SK-N-SH (cell line): ENCODE measurements around the gene HHAT. TPM values are rescaled to one million over a fixed set of nuclear protein-coding genes. Genes with fewer than 3 reads are reported as not detected.

Source experiments
- CTCF ChIA-PET: fragments of 300-600, 350-600 bp; formaldehyde crosslinking; extraction: SDS; loops from one replicate; lab custom pipeline; 2021; lab: Yijun Ruan, JAX
- POLR2A ChIA-PET: fragments of 350-600 bp; sonication (Branson Sonifier 250); formaldehyde crosslinking; extraction: SDS; loops from one replicate; lab custom pipeline; 2020; ENCODE audit warnings: antibody characterized with exemption, inconsistent platforms; lab: Yijun Ruan, JAX
- DNase-seq: peaks from one replicate; pipeline ENCODE4 v3.0.0; 2012
- H2AFZ ChIP-seq: fragments of 200-600 bp; sonication (generic); 2 replicates; pipeline ENCODE4 v1.8.1; 2016; ENCODE audit warnings: antibody characterized with exemption, mild to moderate bottlenecking, low read depth
- H3F3A ChIP-seq: fragments of 200-600 bp; sonication (generic); replicated peaks from 2 replicates; pipeline ENCODE3; 2016; ENCODE audit warnings: antibody characterized with exemption, mild to moderate bottlenecking; ENCODE audit not compliant: insufficient read depth
- H3K27ac ChIP-seq, 2 experiments: fragments of 200-500 bp in 1 of 2; fragments of 200-600 bp in 1 of 2; sonication (Bioruptor generic) in 1 of 2; sonication (generic), shearing (Covaris generic) in 1 of 2; 2 replicates each; pipeline versions ENCODE4 v1.5.1 to v1.6.1; 2014 to 2016; ENCODE audit warnings: low read depth in 2 of 2, inconsistent platforms in 1 of 2, low read length in 1 of 2, mild to moderate bottlenecking in 1 of 2, mixed read lengths in 1 of 2
- H3K27me3 ChIP-seq: fragments of 200-600 bp; sonication (generic), shearing (Covaris generic); 2 replicates; pipeline ENCODE4 v1.6.1; 2016; ENCODE audit warnings: mixed run types; ENCODE audit not compliant: insufficient read depth
- H3K36me3 ChIP-seq, 2 experiments: fragments of 200-500 bp in 1 of 2; fragments of 200-600 bp in 1 of 2; sonication (Bioruptor generic) in 1 of 2; sonication (generic) in 1 of 2; replicated peaks in 1 of 2; 2 replicates each; pipeline versions ENCODE3 to v1.5.1; 2014 to 2016; ENCODE audit warnings: low read length in 1 of 2, mild to moderate bottlenecking in 1 of 2; ENCODE audit not compliant: insufficient read depth in 2 of 2, control insufficient read depth in 1 of 2
- H3K4me1 ChIP-seq, 2 experiments: fragments of 200-500 bp in 1 of 2; fragments of 200-600 bp in 1 of 2; sonication (Bioruptor generic) in 1 of 2; sonication (generic), shearing (Covaris generic) in 1 of 2; 2 replicates each; pipeline versions ENCODE4 v1.5.1 to v1.6.1; 2014 to 2016; ENCODE audit warnings: low read depth in 1 of 2, low read length in 1 of 2, mixed run types in 1 of 2; ENCODE audit not compliant: insufficient read depth in 2 of 2, control insufficient read depth in 1 of 2
- H3K4me2 ChIP-seq: fragments of 200-600 bp; sonication (generic), shearing (Covaris generic); 2 replicates; pipeline ENCODE4 v1.6.1; 2017; ENCODE audit warnings: mixed run types
- H3K4me3 ChIP-seq, 2 experiments: fragments of 200-500 bp in 1 of 2; fragments of 200-600 bp in 1 of 2; sonication (Bioruptor generic) in 1 of 2; sonication (generic), shearing (Covaris generic) in 1 of 2; 2 replicates each; pipeline versions ENCODE4 v1.5.1 to v1.8.1; 2014 to 2016; ENCODE audit warnings: low read depth in 2 of 2, inconsistent platforms in 1 of 2, low read length in 1 of 2, mild to moderate bottlenecking in 1 of 2, mixed read lengths in 1 of 2, moderate library complexity in 1 of 2
- H3K79me2 ChIP-seq: fragments of 200-600 bp; sonication (generic); 2 replicates; pipeline ENCODE4 v1.8.1; 2017; ENCODE audit warnings: mild to moderate bottlenecking; ENCODE audit not compliant: insufficient read depth
- H3K9ac ChIP-seq: fragments of 200-600 bp; sonication (generic); 2 replicates; pipeline ENCODE4 v1.6.1; 2017; ENCODE audit warnings: mixed run types
- H3K9me2 ChIP-seq: fragments of 200-600 bp; sonication (generic); 2 replicates; pipeline ENCODE4 v1.6.1; 2017; ENCODE audit warnings: mixed run types
- H3K9me3 ChIP-seq: fragments of 200-600 bp; sonication (generic); 2 replicates; pipeline ENCODE4 v1.6.1; 2017; ENCODE audit warnings: mixed run types, mild to moderate bottlenecking, moderate library complexity
- H4K20me1 ChIP-seq: fragments of 200-600 bp; sonication (generic); 2 replicates; pipeline ENCODE4 v1.6.1; 2017; ENCODE audit warnings: mild to moderate bottlenecking, mixed run types; ENCODE audit not compliant: insufficient read depth
- CHD2 ChIP-seq: fragments of 150-350 bp; IDR thresholded peaks from 2 replicates; pipeline ENCODE4 v1.6.1; 2018; ENCODE audit warnings: low read length; ENCODE audit not compliant: partially characterized antibody
- ELF1 ChIP-seq: IDR thresholded peaks from 2 replicates; pipeline ENCODE4 v1.4.0; 2012
- EZH2phosphoT487 ChIP-seq: fragments of 200-600 bp; sonication (generic); IDR thresholded peaks from 2 replicates; pipeline ENCODE4 v1.6.1; 2017; ENCODE audit warnings: low read depth, mixed run types, mild to moderate bottlenecking, antibody characterized with exemption, moderate library complexity, borderline replicate concordance
- GATA2 ChIP-seq: sonication (generic); formaldehyde crosslinking; IDR thresholded peaks from 2 replicates; pipeline ENCODE4 v1.5.0; 2020; ENCODE audit warnings: mild to moderate bottlenecking, missing genetic modification reagents
- MEF2A ChIP-seq: IDR thresholded peaks from 2 replicates; pipeline ENCODE4 v1.4.0; 2012; ENCODE audit warnings: low read depth, borderline replicate concordance
- NRF1 ChIP-seq: IDR thresholded peaks from 2 replicates; pipeline ENCODE4 v1.6.1; 2012; ENCODE audit warnings: low read depth, mild to moderate bottlenecking, low read length
- POLR2AphosphoS5 ChIP-seq: IDR thresholded peaks from 2 replicates; pipeline ENCODE4 v1.6.1; 2012; ENCODE audit warnings: low read depth, low read length
- RCOR1 ChIP-seq: fragments of 150-350 bp; IDR thresholded peaks from 2 replicates; pipeline ENCODE4 v1.6.1; 2017; ENCODE audit warnings: antibody characterized with exemption, low read length
- RFX5 ChIP-seq: IDR thresholded peaks from 2 replicates; pipeline ENCODE4 v1.6.1; 2012; ENCODE audit warnings: mild to moderate bottlenecking, improper control_type of control experiment, low read length
- RXRA ChIP-seq: IDR thresholded peaks from 2 replicates; pipeline ENCODE4 v1.4.0; 2012; ENCODE audit warnings: low read depth, mild to moderate bottlenecking, borderline replicate concordance
- SIN3A ChIP-seq: IDR thresholded peaks from 2 replicates; pipeline ENCODE4 v1.6.1; 2012; ENCODE audit warnings: low read depth, mild to moderate bottlenecking, low read length, moderate library complexity, borderline replicate concordance
- SMC3 ChIP-seq: IDR thresholded peaks from 2 replicates; pipeline ENCODE4 v1.6.1; 2012; ENCODE audit warnings: low read depth, low read length, improper control_type of control experiment
- TEAD4 ChIP-seq: IDR thresholded peaks from 2 replicates; pipeline ENCODE4 v1.4.0; 2012; ENCODE audit warnings: mild to moderate bottlenecking, borderline replicate concordance; ENCODE audit not compliant: insufficient read depth
- WGBS: methylation state at CpG from one replicate; pipeline ENCODE4 v1.1.6; 2017; ENCODE audit warnings: low lambda C conversion rate; 5-methylcytosine and 5-hydroxymethylcytosine counted together
- polyA plus RNA-seq, 3 experiments: library from polyadenylated mRNA; depleted of rRNA; stranded (reverse); fragments of >200 nt; gene quantifications; 2 replicates each; pipeline ENCODE4 v1.2.3, GENCODE V29; 2012
- TF ChIP-seq, protein P1 (sequence below): IDR thresholded peaks from 2 replicates; pipeline ENCODE4 v1.6.1; 2012; ENCODE audit warnings: mild to moderate bottlenecking, low read depth, low read length, moderate library complexity
- TF ChIP-seq, protein P2 (sequence below): IDR thresholded peaks from 2 replicates; pipeline ENCODE4; 2012
- TF ChIP-seq, protein P3 (sequence below): fragments of 200-600 bp; sonication (generic); IDR thresholded peaks from 2 replicates; pipeline ENCODE4 v1.6.1; 2017; ENCODE audit warnings: antibody characterized with exemption, mild to moderate bottlenecking, moderate library complexity

HHAT gene
- polyA plus RNA-seq, 1 of the 3 experiments (the other 2 are of a cell fraction), result 8.1 TPM

DNA sequence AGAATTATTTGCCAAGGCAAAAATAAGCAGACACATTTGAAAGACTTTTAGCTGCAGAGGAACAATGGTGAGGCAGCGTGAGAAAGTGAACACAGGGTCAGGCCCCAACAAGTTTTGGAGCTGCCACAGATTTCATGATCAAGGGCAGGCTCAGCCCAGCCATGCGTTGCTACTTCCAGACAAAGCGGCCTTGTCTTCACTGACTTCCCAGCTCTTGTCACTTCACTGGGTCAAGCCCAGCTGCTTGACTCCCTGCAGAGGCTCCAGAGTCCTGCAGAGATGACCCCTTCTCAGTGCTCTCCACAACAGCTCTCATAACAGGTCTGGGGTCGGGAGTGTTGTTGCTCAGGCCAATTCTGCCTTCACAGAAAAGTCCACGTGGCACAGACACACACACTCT lies 35.8 kb downstream of the HHAT start:
- H3K4me3 ChIP-seq, result no peak overlapping the region
- CTCF ChIA-PET, result interaction anchor here (0.8 to 1.8 kb wide), 4 partner anchors 9 to 37 kb away, joined by 3 to 7 read pairs (median 5); no protein-coding TSS in a partner anchor
- POLR2A ChIA-PET, result no interaction called here

More for the DNA sequence above, 35.8 kb downstream of the HHAT start:
- Histone ChIP-seq H3K27me3 (no peaks in the 10 kb centered on the region), H3K27ac (no peak overlapping the region), H3K79me2 (no peaks in the 10 kb centered on the region), H3F3A (no peaks in the 10 kb centered on the region), H4K20me1 (no peaks in the 10 kb centered on the region), H3K9me3 (no peaks in the 10 kb centered on the region), H3K4me2 (no peak overlapping the region), H3K9ac (no peak overlapping the region), H3K9me2 (no peaks in the 10 kb centered on the region), H3K36me3 (no peaks in the 10 kb centered on the region), H2AFZ (no peak overlapping the region), H3K4me1 (peaks cover 0 to 2% of the 10 kb centered on the region in 2 experiments; a peak in 1 of 4 replicates)
- TF ChIP-seq EZH2phosphoT487 (no peak), CHD2 (no peak), SMC3 (no peak), RXRA (no peak), NRF1 (no peak), SIN3A (no peak), RCOR1 (no peak), ELF1 (no peak), GATA2 (CRISPR knock-in tag) (no peak), POLR2AphosphoS5 (no peak), MEF2A (no peak), TEAD4 (no peak), RFX5 (no peak)
- TF ChIP-seq, protein P1, sequence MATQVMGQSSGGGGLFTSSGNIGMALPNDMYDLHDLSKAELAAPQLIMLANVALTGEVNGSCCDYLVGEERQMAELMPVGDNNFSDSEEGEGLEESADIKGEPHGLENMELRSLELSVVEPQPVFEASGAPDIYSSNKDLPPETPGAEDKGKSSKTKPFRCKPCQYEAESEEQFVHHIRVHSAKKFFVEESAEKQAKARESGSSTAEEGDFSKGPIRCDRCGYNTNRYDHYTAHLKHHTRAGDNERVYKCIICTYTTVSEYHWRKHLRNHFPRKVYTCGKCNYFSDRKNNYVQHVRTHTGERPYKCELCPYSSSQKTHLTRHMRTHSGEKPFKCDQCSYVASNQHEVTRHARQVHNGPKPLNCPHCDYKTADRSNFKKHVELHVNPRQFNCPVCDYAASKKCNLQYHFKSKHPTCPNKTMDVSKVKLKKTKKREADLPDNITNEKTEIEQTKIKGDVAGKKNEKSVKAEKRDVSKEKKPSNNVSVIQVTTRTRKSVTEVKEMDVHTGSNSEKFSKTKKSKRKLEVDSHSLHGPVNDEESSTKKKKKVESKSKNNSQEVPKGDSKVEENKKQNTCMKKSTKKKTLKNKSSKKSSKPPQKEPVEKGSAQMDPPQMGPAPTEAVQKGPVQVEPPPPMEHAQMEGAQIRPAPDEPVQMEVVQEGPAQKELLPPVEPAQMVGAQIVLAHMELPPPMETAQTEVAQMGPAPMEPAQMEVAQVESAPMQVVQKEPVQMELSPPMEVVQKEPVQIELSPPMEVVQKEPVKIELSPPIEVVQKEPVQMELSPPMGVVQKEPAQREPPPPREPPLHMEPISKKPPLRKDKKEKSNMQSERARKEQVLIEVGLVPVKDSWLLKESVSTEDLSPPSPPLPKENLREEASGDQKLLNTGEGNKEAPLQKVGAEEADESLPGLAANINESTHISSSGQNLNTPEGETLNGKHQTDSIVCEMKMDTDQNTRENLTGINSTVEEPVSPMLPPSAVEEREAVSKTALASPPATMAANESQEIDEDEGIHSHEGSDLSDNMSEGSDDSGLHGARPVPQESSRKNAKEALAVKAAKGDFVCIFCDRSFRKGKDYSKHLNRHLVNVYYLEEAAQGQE, result no peak
- TF ChIP-seq, protein P2, sequence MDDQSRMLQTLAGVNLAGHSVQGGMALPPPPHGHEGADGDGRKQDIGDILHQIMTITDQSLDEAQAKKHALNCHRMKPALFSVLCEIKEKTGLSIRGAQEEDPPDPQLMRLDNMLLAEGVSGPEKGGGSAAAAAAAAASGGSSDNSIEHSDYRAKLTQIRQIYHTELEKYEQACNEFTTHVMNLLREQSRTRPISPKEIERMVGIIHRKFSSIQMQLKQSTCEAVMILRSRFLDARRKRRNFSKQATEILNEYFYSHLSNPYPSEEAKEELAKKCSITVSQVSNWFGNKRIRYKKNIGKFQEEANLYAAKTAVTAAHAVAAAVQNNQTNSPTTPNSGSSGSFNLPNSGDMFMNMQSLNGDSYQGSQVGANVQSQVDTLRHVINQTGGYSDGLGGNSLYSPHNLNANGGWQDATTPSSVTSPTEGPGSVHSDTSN, result no peak
- TF ChIP-seq, protein P3, sequence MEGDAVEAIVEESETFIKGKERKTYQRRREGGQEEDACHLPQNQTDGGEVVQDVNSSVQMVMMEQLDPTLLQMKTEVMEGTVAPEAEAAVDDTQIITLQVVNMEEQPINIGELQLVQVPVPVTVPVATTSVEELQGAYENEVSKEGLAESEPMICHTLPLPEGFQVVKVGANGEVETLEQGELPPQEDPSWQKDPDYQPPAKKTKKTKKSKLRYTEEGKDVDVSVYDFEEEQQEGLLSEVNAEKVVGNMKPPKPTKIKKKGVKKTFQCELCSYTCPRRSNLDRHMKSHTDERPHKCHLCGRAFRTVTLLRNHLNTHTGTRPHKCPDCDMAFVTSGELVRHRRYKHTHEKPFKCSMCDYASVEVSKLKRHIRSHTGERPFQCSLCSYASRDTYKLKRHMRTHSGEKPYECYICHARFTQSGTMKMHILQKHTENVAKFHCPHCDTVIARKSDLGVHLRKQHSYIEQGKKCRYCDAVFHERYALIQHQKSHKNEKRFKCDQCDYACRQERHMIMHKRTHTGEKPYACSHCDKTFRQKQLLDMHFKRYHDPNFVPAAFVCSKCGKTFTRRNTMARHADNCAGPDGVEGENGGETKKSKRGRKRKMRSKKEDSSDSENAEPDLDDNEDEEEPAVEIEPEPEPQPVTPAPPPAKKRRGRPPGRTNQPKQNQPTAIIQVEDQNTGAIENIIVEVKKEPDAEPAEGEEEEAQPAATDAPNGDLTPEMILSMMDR, result no peak
- DNase-seq, result no peak
- WGBS, result 71% methylated on average over 3 of the region's 5 CpGs
